ENCODE measurements around the gene FAH. TPM values are rescaled to one million over a fixed set of nuclear protein-coding genes. Genes with fewer than 3 reads are reported as not detected.

FAH gene
- total RNA-seq, 1 donor from 2014 or later, result 21.9 TPM

- no peak overlapping the region for H3K27ac ChIP-seq (ENCODE audit: low read depth, low read length)
- no peak overlapping the region for H3K4me3 ChIP-seq (ENCODE audit: insufficient read depth, low read depth, low read length)
- Mint-ChIP-seq H3K4me1 (ENCODE audit: low read depth, unreplicated experiment) (no peaks in the 10 kb centered on the region), H3K4me3 (ENCODE audit: unreplicated experiment) (no peak overlapping the region), H3K36me3 (ENCODE audit: low read depth, unreplicated experiment) (no peaks in the 10 kb centered on the region), H3K9me3 (ENCODE audit: unreplicated experiment) (no peaks in the 10 kb centered on the region), H3K27me3 (ENCODE audit: low read depth, unreplicated experiment) (peaks cover 8% of the 10 kb centered on the region), H3K27ac (ENCODE audit: unreplicated experiment) (no peak overlapping the region)
- no peaks in the 10 kb centered on the region for H3K4me1 ChIP-seq (ENCODE audit: insufficient read depth, low read length)
- no peaks in the 10 kb centered on the region for H3K79me2 ChIP-seq (ENCODE audit: insufficient read depth, low read length)
- peaks cover 7% of the 10 kb centered on the region for H3K27me3 ChIP-seq (ENCODE audit: insufficient read depth, low read length)
- no peak for DNase-seq (ENCODE audit: low read depth)
- no peaks in the 10 kb centered on the region for H4K20me1 ChIP-seq (ENCODE audit: insufficient read depth, low read length)
- H3K9me3 ChIP-seq (ENCODE audit: insufficient read depth, low read depth, low read length), result no peaks in the 10 kb centered on the region
- no peak for FAIRE-seq
- H2AFZ ChIP-seq (ENCODE audit: low read depth, low read length), result no peak overlapping the region
- no peaks in the 10 kb centered on the region for H3K36me3 ChIP-seq (ENCODE audit: insufficient read depth, low read length)
- no peak overlapping the region for H3K9ac ChIP-seq (ENCODE audit: low read length)
- no peak overlapping the region for H3K4me2 ChIP-seq (ENCODE audit: low read length)
- TF ChIP-seq EZH2 (IDR thresholded peaks at IDR 0.05; ENCODE audit: insufficient read depth, low read length), result no peak
- TF ChIP-seq CTCF (IDR thresholded peaks at IDR 0.05; ENCODE audit: insufficient read depth, low read depth, low read length), result peak; percentile 8
These were observed 82.1 kb downstream of the FAH start for GRCh38 chr15:80234883-80235282.

Other genes starting within 250 kb of the FAH start
- not detected in 2 replicates for gene BCL2A1, start 181.8 kb upstream of the FAH start, total RNA-seq
- gene ZFAND6, start 93.3 kb upstream of the FAH start, total RNA-seq, result 65.6 and 70.0 TPM in 2 replicates
- gene CTXND1, start 99.2 kb downstream of the FAH start, total RNA-seq, result not detected in 2 replicates

All from astrocyte (in vitro differentiated cells and primary cell).